LHCN-M2 (cell line): Measurements from ENCODE around the gene CYFIP1. TPM values are rescaled to one million over a fixed set of nuclear protein-coding genes. Genes with fewer than 3 reads are reported as not detected.

Experiments used
- DNase-seq: peaks from one replicate; pipeline ENCODE4 v3.0.0-alpha.2; 2012; ENCODE audit warnings: low read depth
- total RNA-seq: library from RNA; depleted of rRNA; stranded (reverse); fragments of >200 nt; gene quantifications from 2 replicates; pipeline ENCODE4 v1.2.3, GENCODE V29; 2014

The CYFIP1 gene
- total RNA-seq, 1 experiment from 2014 or later, result 90.4 TPM

GRCh38 chr15:22968366-22968765, 11.8 kb downstream of the CYFIP1 start:
- DNase-seq, result peak; percentile 87

- no peak for DNase-seq
These were observed 12.9 kb downstream of the CYFIP1 start for GRCh38 chr15:22967084-22967770.

GRCh38 chr15:22966321-22967083, 13.7 kb downstream of the CYFIP1 start:
- DNase-seq, result no peak

- DNase-seq, result no peak
These were observed 16.5 kb downstream of the CYFIP1 start for GRCh38 chr15:22963641-22964040.

GRCh38 chr15:22962611-22963010, 17.6 kb downstream of the CYFIP1 start:
- DNase-seq, result no peak

GRCh38 chr15:22961762-22962161, 18.4 kb downstream of the CYFIP1 start:
- DNase-seq, result no peak

- no peak for DNase-seq
These were observed 19.6 kb downstream of the CYFIP1 start for GRCh38 chr15:22960556-22960955.

- no peak for DNase-seq
These were observed 20.0 kb downstream of the CYFIP1 start for GRCh38 chr15:22960126-22960525.

- DNase-seq, result no peak
These were observed 20.7 kb downstream of the CYFIP1 start for GRCh38 chr15:22959321-22960101.

GRCh38 chr15:22958487-22959280, 21.5 kb downstream of the CYFIP1 start:
- DNase-seq, result no peak

GRCh38 chr15:22956978-22957260, 23.2 kb downstream of the CYFIP1 start:
- DNase-seq, result no peak

- peak; percentile 16 for DNase-seq
These were observed 23.8 kb downstream of the CYFIP1 start for GRCh38 chr15:22956257-22956977.

GRCh38 chr15:22955544-22956119, 24.5 kb downstream of the CYFIP1 start:
- no peak for DNase-seq

GRCh38 chr15:22954798-22955543, 25.2 kb downstream of the CYFIP1 start:
- DNase-seq, result no peak

GRCh38 chr15:22954326-22954725, 25.8 kb downstream of the CYFIP1 start:
- no peak for DNase-seq

- DNase-seq, result peak; percentile 78
These were observed 27.2 kb downstream of the CYFIP1 start for GRCh38 chr15:22952796-22953579.

- no peak for DNase-seq
These were observed 28.5 kb downstream of the CYFIP1 start for GRCh38 chr15:22951381-22952280.

GRCh38 chr15:22951031-22951380, 29.2 kb downstream of the CYFIP1 start:
- DNase-seq, result no peak
